CD4-positive, alpha-beta T cell (primary cell): ENCODE data around the gene ELANE. TPM values are rescaled to one million over a fixed set of nuclear protein-coding genes. Genes with fewer than 3 reads are reported as not detected.
"Not testable (repeated sequence)": the region's sequence is repeated elsewhere in the genome, so short reads cannot be mapped to it uniquely, and the experiment has no call there.

ENCODE experiments used
- ATAC-seq: fragments of 200-7000 bp; cut with Tn5 transposase; one replicate; pipeline ENCODE4 v1.10.0; 2022; ENCODE audit warnings: mild to moderate bottlenecking; ENCODE audit not compliant: poor library complexity
- CTCF ChIA-PET: fragments of 350-600 bp; sonication (Branson Sonifier 250); formaldehyde crosslinking; loops from one replicate; lab custom pipeline; 2021; ENCODE audit warnings: antibody characterized with exemption, inconsistent platforms; lab: Charles Lee
- POLR2A ChIA-PET: fragments of 350-600 bp; sonication (Branson Sonifier 250); formaldehyde crosslinking; loops from one replicate; lab custom pipeline; 2021; ENCODE audit warnings: antibody characterized with exemption, inconsistent platforms; lab: Charles Lee
- DNase-seq, 14 experiments: peaks; one replicate each; pipeline ENCODE4 v3.0.0-alpha.2; 2013 to 2020; ENCODE audit warnings: mixed read lengths in 2 of 14
- H3K27ac ChIP-seq, 2 donors: one replicate each; pipeline versions ENCODE4 v1.5.1 to v1.7.0; 2013; ENCODE audit warnings: low read length in 2 of 2, low read depth in 1 of 2, mild to moderate bottlenecking in 1 of 2
- H3K27me3 ChIP-seq, 2 experiments: 1 replicate in 1 of 2; 2 replicates in 1 of 2; pipeline versions ENCODE4 v1.6.1 to v1.7.0; 2013; ENCODE audit warnings: low read length in 2 of 2, control low read depth in 1 of 2, mild to moderate bottlenecking in 1 of 2, moderate library complexity in 1 of 2; ENCODE audit not compliant: insufficient read depth in 2 of 2, control insufficient read depth in 1 of 2
- H3K36me3 ChIP-seq: one replicate; pipeline ENCODE4 v1.6.1; 2013; ENCODE audit warnings: low read length, control low read depth; ENCODE audit not compliant: insufficient read depth
- H3K4me1 ChIP-seq: one replicate; pipeline ENCODE4 v1.6.1; 2013; ENCODE audit warnings: low read length, control low read depth; ENCODE audit not compliant: insufficient read depth
- H3K4me3 ChIP-seq: one replicate; pipeline ENCODE4 v1.5.1; 2013; ENCODE audit warnings: mild to moderate bottlenecking, low read length, moderate library complexity
- H3K9me3 ChIP-seq, 2 experiments: 1 replicate in 1 of 2; 2 replicates in 1 of 2; pipeline versions ENCODE4 v1.6.1 to v1.7.0; 2013; ENCODE audit warnings: low read length in 2 of 2, mild to moderate bottlenecking in 2 of 2, control low read depth in 1 of 2, moderate library complexity in 1 of 2; ENCODE audit not compliant: control insufficient read depth in 1 of 2, insufficient read depth in 1 of 2
- H3K27ac Mint-ChIP-seq: one replicate; pipeline ENCODE4 v1.8.0; 2020; ENCODE audit warnings: mixed read lengths
- H3K27me3 Mint-ChIP-seq: one replicate; pipeline ENCODE4 v1.8.0; 2021; ENCODE audit warnings: mixed read lengths
- H3K36me3 Mint-ChIP-seq: one replicate; pipeline ENCODE4 v1.8.0; 2021; ENCODE audit warnings: low read depth, mixed read lengths
- H3K4me1 Mint-ChIP-seq: one replicate; pipeline ENCODE4 v1.8.0; 2021; ENCODE audit warnings: low read depth, mixed read lengths
- H3K4me3 Mint-ChIP-seq: one replicate; pipeline ENCODE4 v1.8.0; 2020; ENCODE audit warnings: mild to moderate bottlenecking, mixed read lengths
- H3K9me3 Mint-ChIP-seq: one replicate; pipeline ENCODE4 v1.8.0; 2020; ENCODE audit warnings: mixed read lengths
- CTCF ChIP-seq: fragments of 200-600 bp; IDR thresholded peaks from one replicate; pipeline ENCODE4 v1.8.0; 2022; ENCODE audit warnings: antibody characterized with exemption, mild to moderate bottlenecking
- intact Hi-C, 2 experiments: fragments of 100-400 bp; cut with DNase I in 1 of 2; cut with micrococcal nuclease in 1 of 2; formaldehyde crosslinking; loops; one replicate each; pipeline versions ENCODE4 v1.15.1 to v1.9.0; 2023 to 2025; cut with DNase I, micrococcal nuclease
- total RNA-seq, 174 experiments: library from RNA in 2 of 174; stranded (reverse) in 2 of 174; gene quantifications; one replicate each; pipeline ENCODE4 v1.2.3 and lab custom pipeline; 2021 to 2026

The ELANE gene
- total RNA-seq, 2 experiments from 2014 or later = not detected

GRCh38 chr19:845707-846521 lies 6.2 kb upstream of the ELANE start:
- ATAC-seq (no peak), DNase-seq (no peak)
- H3K4me1 Mint-ChIP-seq = no peaks in the 10 kb centered on the region
- Histone ChIP-seq H3K27ac (no peak overlapping the region), H3K4me3 (no peak overlapping the region), H3K36me3 (no peaks in the 10 kb centered on the region), H3K27me3 (peaks cover 43 to 52% of the 10 kb centered on the region in 2 experiments), H3K4me1 (peaks cover 14% of the 10 kb centered on the region), H3K9me3 (peaks cover 0 to 4% of the 10 kb centered on the region in 2 experiments)
- no peaks in the 10 kb centered on the region for H3K36me3 Mint-ChIP-seq
- peaks cover 70% of the 10 kb centered on the region for H3K27me3 Mint-ChIP-seq
- ChIA-PET POLR2A (no interaction called here), CTCF (no interaction called here)
- intact Hi-C loops = no loop called here
- TF ChIP-seq CTCF = no peak
- no peak overlapping the region for H3K4me3 Mint-ChIP-seq
- H3K9me3 Mint-ChIP-seq = no peaks in the 10 kb centered on the region
- H3K27ac Mint-ChIP-seq = no peak overlapping the region

- CTCF ChIA-PET = no interaction called here
- Histone ChIP-seq H3K27me3 (peaks cover 47 to 59% of the 10 kb centered on the region in 2 experiments), H3K27ac (no peak overlapping the region), H3K4me1 (peaks cover 10% of the 10 kb centered on the region), H3K4me3 (no peak overlapping the region), H3K36me3 (no peaks in the 10 kb centered on the region), H3K9me3 (peaks cover 0 to under 1% of the 10 kb centered on the region in 2 experiments)
- Mint-ChIP-seq H3K27me3 (peaks cover 58% of the 10 kb centered on the region), H3K27ac (no peak overlapping the region), H3K36me3 (no peaks in the 10 kb centered on the region), H3K9me3 (no peaks in the 10 kb centered on the region), H3K4me1 (no peaks in the 10 kb centered on the region), H3K4me3 (no peak overlapping the region)
- no peak for TF ChIP-seq CTCF
- no peak for DNase-seq
- ATAC-seq = no peak
- POLR2A ChIA-PET = interaction anchor here (0.6 kb wide), 1 partner anchor 177 kb away, joined by 5 read pairs; no protein-coding TSS in a partner anchor
- intact Hi-C loops = no loop called here
Measured at GRCh38 chr19:848386-848921, 3.6 kb upstream of the ELANE start.

DNA sequence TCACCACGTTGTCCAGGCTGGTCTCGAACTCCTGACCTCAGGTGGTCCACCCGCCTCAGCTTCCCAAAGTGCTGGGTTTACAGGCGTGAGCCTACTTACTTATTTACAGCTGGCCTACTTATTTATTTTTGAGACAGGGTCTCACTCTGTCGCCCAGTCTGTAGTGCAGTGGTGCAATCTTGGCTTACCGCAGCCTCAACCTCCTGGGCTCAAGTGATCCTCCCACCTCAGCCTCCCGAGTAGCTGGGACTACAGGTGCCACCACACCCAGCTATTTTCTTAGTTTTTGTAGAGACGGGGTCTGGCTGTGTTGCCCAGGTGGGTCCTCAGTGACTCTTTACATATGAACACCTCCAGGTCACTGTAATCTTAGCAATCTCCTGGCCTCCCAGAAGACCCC lies 2.9 kb upstream of the ELANE start:
- H3K4me3 ChIP-seq, CTCF ChIA-PET, H3K27ac Mint-ChIP-seq, H3K36me3 ChIP-seq, H3K4me1 Mint-ChIP-seq, H3K9me3 Mint-ChIP-seq, H3K4me1 ChIP-seq, H3K36me3 Mint-ChIP-seq, intact Hi-C loops, ATAC-seq, DNase-seq, H3K4me3 Mint-ChIP-seq, H3K9me3 ChIP-seq, H3K27ac ChIP-seq: not testable (repeated sequence)
- peaks cover 61% of the 10 kb centered on the region for H3K27me3 Mint-ChIP-seq
- POLR2A ChIA-PET = interaction anchor here (0.6 kb wide), 1 partner anchor 178 kb away, joined by 5 read pairs; no protein-coding TSS in a partner anchor
- H3K27me3 ChIP-seq = peaks cover 45 to 54% of the 10 kb centered on the region in 2 experiments
